Natural killer cell (primary cell): Measurements from ENCODE around the gene GADD45G. TPM values are rescaled to one million over a fixed set of nuclear protein-coding genes. Genes with fewer than 3 reads are reported as not detected.

ENCODE experiments used
- ATAC-seq, 3 donors: fragments of 150-1000 bp in 2 of 3; fragments of 200-7000 bp in 1 of 3; cut with Tn5 transposase; 1 replicate in 1 of 3; 2 replicates in 2 of 3; pipeline ENCODE4 v1.10.0; 2021; ENCODE audit warnings: mild to moderate bottlenecking in 2 of 3, moderate library complexity in 2 of 3
- DNase-seq, 2 donors: peaks; one replicate each; pipeline versions ENCODE4 v3.0.0 to v3.0.0-alpha.2; 2013 to 2021; ENCODE audit warnings: mixed read lengths in 1 of 2
- H3K27ac ChIP-seq: one replicate; pipeline ENCODE4 v1.5.1; 2013; ENCODE audit warnings: mild to moderate bottlenecking, low read length
- H3K27me3 ChIP-seq: one replicate; pipeline ENCODE4 v1.6.1; 2013; ENCODE audit warnings: low read length; ENCODE audit not compliant: control insufficient read depth, insufficient read depth
- H3K36me3 ChIP-seq: one replicate; pipeline ENCODE4 v1.6.1; 2013; ENCODE audit warnings: low read length; ENCODE audit not compliant: control insufficient read depth, insufficient read depth
- H3K4me1 ChIP-seq: one replicate; pipeline ENCODE4 v1.6.1; 2013; ENCODE audit warnings: low read length; ENCODE audit not compliant: control insufficient read depth, insufficient read depth
- H3K4me3 ChIP-seq: one replicate; pipeline ENCODE4 v1.5.1; 2013; ENCODE audit warnings: low read length
- H3K9me3 ChIP-seq: one replicate; pipeline ENCODE4 v1.6.1; 2013; ENCODE audit warnings: low read length; ENCODE audit not compliant: control insufficient read depth, insufficient read depth
- H3K27ac Mint-ChIP-seq, 2 donors: one replicate each; pipeline ENCODE4 v1.8.0; 2022; ENCODE audit warnings: mild to moderate bottlenecking in 2 of 2, mixed read lengths in 2 of 2, moderate library complexity in 1 of 2
- H3K27me3 Mint-ChIP-seq, 2 donors: one replicate each; pipeline ENCODE4 v1.8.0; 2022; ENCODE audit warnings: low read depth in 2 of 2, mixed read lengths in 2 of 2
- H3K36me3 Mint-ChIP-seq: one replicate; pipeline ENCODE4 v1.8.0; 2022; ENCODE audit warnings: mixed read lengths
- H3K4me1 Mint-ChIP-seq, 2 donors: one replicate each; pipeline ENCODE4 v1.8.0; 2022; ENCODE audit warnings: mixed read lengths in 2 of 2
- H3K4me3 Mint-ChIP-seq: one replicate; pipeline ENCODE4 v1.8.0; 2022; ENCODE audit warnings: mild to moderate bottlenecking, moderate library complexity, mixed read lengths
- H3K9me3 Mint-ChIP-seq, 2 donors: one replicate each; pipeline ENCODE4 v1.8.0; 2022; ENCODE audit warnings: mixed read lengths in 2 of 2
- WGBS: methylation state at CpG from one replicate; pipeline ENCODE4 v1.1.7; 2013; ENCODE audit warnings: missing lambda C conversion rate; ENCODE audit not compliant: insufficient coverage; 5-methylcytosine and 5-hydroxymethylcytosine counted together
- intact Hi-C: fragments of 100-400 bp; cut with micrococcal nuclease; formaldehyde crosslinking; loops from one replicate; pipeline ENCODE4 v1.14.2; 2022
- total RNA-seq, 4 donors: library from RNA; stranded (reverse); fragments of 120-200 nt in 1 of 4; gene quantifications; one replicate each; pipeline versions ENCODE4 v1.2.3 to v1.2.4, GENCODE V29; 2013 to 2022
- TF ChIP-seq, protein P1 (sequence below): fragments of 200-600 bp; IDR thresholded peaks from one replicate; pipeline ENCODE4 v1.8.0; 2022; ENCODE audit warnings: antibody characterized with exemption

Gene GADD45G
- total RNA-seq, 3 donors from 2014 or later (not counting 1 experiment from before 2014, with no cell fraction given) = 2.6 to 3.2 (median 2.8) TPM

- WGBS = 75% methylated on average over 6 of the region's 6 CpGs
Observed at GRCh38 chr9:89601856-89602562, 2.8 kb upstream of the GADD45G start.

GRCh38 chr9:89602978-89603766 is 1.6 kb upstream of the GADD45G start:
- peak overlapping the region; percentile 9 for H3K4me3 ChIP-seq
- intact Hi-C loops = loop anchor here (5.0 to 10.0 kb wide), 2 partner anchors 319 to 1272 kb away; no protein-coding TSS in a partner anchor
- no peak overlapping the region for H3K27ac ChIP-seq
- no peaks in the 10 kb centered on the region for H3K9me3 ChIP-seq
- no peaks in the 10 kb centered on the region for H3K36me3 Mint-ChIP-seq
- H3K27me3 ChIP-seq = peaks cover 16% of the 10 kb centered on the region
- H3K9me3 Mint-ChIP-seq = no peaks in the 10 kb centered on the region
- H3K4me3 Mint-ChIP-seq = peak overlapping the region; percentile 67
- peaks cover 24 to 36% of the 10 kb centered on the region in 2 donors for H3K27me3 Mint-ChIP-seq
- peak overlapping the region in 1 of 2 donors; percentile 18 for H3K27ac Mint-ChIP-seq
- H3K4me1 Mint-ChIP-seq = peaks cover 6 to 32% of the 10 kb centered on the region in 2 donors
- DNase-seq (peak; percentile 73 to 92), ATAC-seq (peak in 1 of 3 donors; percentile 26)
- H3K36me3 ChIP-seq = no peaks in the 10 kb centered on the region
- TF ChIP-seq, protein P1, sequence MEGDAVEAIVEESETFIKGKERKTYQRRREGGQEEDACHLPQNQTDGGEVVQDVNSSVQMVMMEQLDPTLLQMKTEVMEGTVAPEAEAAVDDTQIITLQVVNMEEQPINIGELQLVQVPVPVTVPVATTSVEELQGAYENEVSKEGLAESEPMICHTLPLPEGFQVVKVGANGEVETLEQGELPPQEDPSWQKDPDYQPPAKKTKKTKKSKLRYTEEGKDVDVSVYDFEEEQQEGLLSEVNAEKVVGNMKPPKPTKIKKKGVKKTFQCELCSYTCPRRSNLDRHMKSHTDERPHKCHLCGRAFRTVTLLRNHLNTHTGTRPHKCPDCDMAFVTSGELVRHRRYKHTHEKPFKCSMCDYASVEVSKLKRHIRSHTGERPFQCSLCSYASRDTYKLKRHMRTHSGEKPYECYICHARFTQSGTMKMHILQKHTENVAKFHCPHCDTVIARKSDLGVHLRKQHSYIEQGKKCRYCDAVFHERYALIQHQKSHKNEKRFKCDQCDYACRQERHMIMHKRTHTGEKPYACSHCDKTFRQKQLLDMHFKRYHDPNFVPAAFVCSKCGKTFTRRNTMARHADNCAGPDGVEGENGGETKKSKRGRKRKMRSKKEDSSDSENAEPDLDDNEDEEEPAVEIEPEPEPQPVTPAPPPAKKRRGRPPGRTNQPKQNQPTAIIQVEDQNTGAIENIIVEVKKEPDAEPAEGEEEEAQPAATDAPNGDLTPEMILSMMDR = peak; percentile 65
- H3K4me1 ChIP-seq = peaks cover 42% of the 10 kb centered on the region
- 3% methylated on average over 28 of the region's 28 CpGs for WGBS

More at GRCh38 chr9:89601856-89602562, 2.8 kb upstream of the GADD45G start:
- peaks cover 46% of the 10 kb centered on the region for H3K4me1 ChIP-seq
- DNase-seq = no peak
- Mint-ChIP-seq H3K36me3 (no peaks in the 10 kb centered on the region), H3K27ac (no peak overlapping the region), H3K9me3 (no peaks in the 10 kb centered on the region), H3K4me1 (peaks cover 10 to 37% of the 10 kb centered on the region in 2 donors), H3K4me3 (peak overlapping the region; percentile 17), H3K27me3 (peaks cover 14 to 28% of the 10 kb centered on the region in 2 donors)
- peaks cover 16% of the 10 kb centered on the region for H3K27me3 ChIP-seq
- TF ChIP-seq, protein P1 = no peak
- H3K36me3 ChIP-seq = no peaks in the 10 kb centered on the region
- ATAC-seq = no peak
- no peak overlapping the region for H3K4me3 ChIP-seq
- intact Hi-C loops = loop anchor here (5.0 to 10.0 kb wide), 2 partner anchors 320 to 1273 kb away; no protein-coding TSS in a partner anchor
- no peak overlapping the region for H3K27ac ChIP-seq
- H3K9me3 ChIP-seq = no peaks in the 10 kb centered on the region

- Histone ChIP-seq H3K27ac (no peak overlapping the region), H3K4me1 (peaks cover 42% of the 10 kb centered on the region), H3K36me3 (no peaks in the 10 kb centered on the region), H3K27me3 (peaks cover 16% of the 10 kb centered on the region), H3K9me3 (no peaks in the 10 kb centered on the region), H3K4me3 (peak overlapping the region; percentile 48)
- intact Hi-C loops = loop anchor here (5.0 to 10.0 kb wide), 2 partner anchors 318 to 1271 kb away; no protein-coding TSS in a partner anchor
- Mint-ChIP-seq H3K9me3 (no peaks in the 10 kb centered on the region), H3K4me3 (peak overlapping the region; percentile 87), H3K27me3 (peaks cover 32 to 43% of the 10 kb centered on the region in 2 donors), H3K4me1 (peaks cover 6 to 32% of the 10 kb centered on the region in 2 donors), H3K36me3 (no peaks in the 10 kb centered on the region), H3K27ac (peak overlapping the region in 1 of 2 donors; percentile 76)
- under 1% methylated on average over 62 of the region's 64 CpGs for WGBS
- ATAC-seq (no peak), DNase-seq (peak in 1 of 2 donors; percentile 70)
- TF ChIP-seq, protein P1 = no peak
Observed at GRCh38 chr9:89603767-89604665, 796 bp upstream of the GADD45G start.
